ENCODE measurements around the gene MYH15.

The MYH15 gene

DNA sequence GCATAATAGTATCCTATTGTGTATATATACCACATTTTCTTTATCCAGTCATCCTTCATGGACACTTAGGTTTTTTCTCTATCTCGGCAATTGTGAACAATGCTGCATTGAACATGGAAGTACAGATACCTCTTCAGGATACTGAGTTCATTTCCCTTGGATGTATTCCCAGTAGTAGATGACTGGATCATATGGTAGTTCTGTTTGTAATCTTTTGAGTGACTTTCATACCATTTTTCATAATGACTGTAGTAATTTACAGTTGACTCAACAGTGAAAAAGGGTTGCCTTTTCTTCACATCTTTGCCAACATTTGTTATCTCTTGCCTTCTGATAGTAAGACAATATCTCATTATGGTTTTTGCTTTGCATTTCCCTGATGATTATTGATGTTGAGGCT lies 21.8 kb downstream of the MYH15 start:
- Histone ChIP-seq H3K27me3 (ENCODE audit: control insufficient read depth, insufficient read depth, low read length) (no peaks in the 10 kb centered on the region), H3K36me3 (ENCODE audit: control insufficient read depth, low read depth, low read length) (no peaks in the 10 kb centered on the region), H3K9me3 (ENCODE audit: control insufficient read depth, low read depth, low read length) (no peaks in the 10 kb centered on the region), H3K4me3 (ENCODE audit: low read length) (no peak overlapping the region), H3K27ac (ENCODE audit: low read length) (no peak overlapping the region), H3K9ac (ENCODE audit: low read length) (no peak overlapping the region), H3K4me1 (ENCODE audit: control insufficient read depth, low read depth, low read length) (peaks cover 23% of the 10 kb centered on the region)

GRCh38 chr3:108487439-108487838 lies 23.0 kb downstream of the MYH15 start:
- Histone ChIP-seq H3K36me3 (ENCODE audit: control insufficient read depth, low read depth, low read length) (no peaks in the 10 kb centered on the region), H3K27ac (ENCODE audit: low read length) (no peak overlapping the region), H3K27me3 (ENCODE audit: control insufficient read depth, insufficient read depth, low read length) (no peaks in the 10 kb centered on the region), H3K9me3 (ENCODE audit: control insufficient read depth, low read depth, low read length) (no peaks in the 10 kb centered on the region), H3K4me3 (ENCODE audit: low read length) (no peak overlapping the region), H3K4me1 (ENCODE audit: control insufficient read depth, low read depth, low read length) (peaks cover 23% of the 10 kb centered on the region), H3K9ac (ENCODE audit: low read length) (no peak overlapping the region)

DNA sequence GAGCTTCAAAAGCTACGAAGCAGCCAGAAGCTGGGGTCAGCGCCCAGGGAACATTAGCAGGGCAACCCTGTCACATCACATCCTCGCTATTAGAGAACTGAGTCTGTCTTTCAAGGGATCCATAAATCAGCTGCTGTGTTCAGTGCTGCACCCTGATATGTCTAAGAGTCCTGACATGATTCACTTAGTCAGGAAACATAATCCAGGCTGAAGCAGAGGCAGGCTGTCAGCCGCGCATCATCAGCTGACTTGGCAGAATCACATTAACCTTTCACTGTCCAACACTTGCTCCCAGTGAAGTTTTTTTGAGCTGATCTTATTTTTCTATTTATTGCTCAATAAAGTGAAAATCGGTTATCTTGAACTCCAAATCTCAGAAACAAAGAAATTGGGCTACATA lies 23.5 kb downstream of the MYH15 start:
- Histone ChIP-seq H3K4me3 (ENCODE audit: low read length) (no peak overlapping the region), H3K36me3 (ENCODE audit: control insufficient read depth, low read depth, low read length) (no peaks in the 10 kb centered on the region), H3K27ac (ENCODE audit: low read length) (no peak overlapping the region), H3K27me3 (ENCODE audit: control insufficient read depth, insufficient read depth, low read length) (no peaks in the 10 kb centered on the region), H3K9ac (ENCODE audit: low read length) (no peak overlapping the region), H3K4me1 (ENCODE audit: control insufficient read depth, low read depth, low read length) (peaks cover 23% of the 10 kb centered on the region), H3K9me3 (ENCODE audit: control insufficient read depth, low read depth, low read length) (no peaks in the 10 kb centered on the region)

- Histone ChIP-seq H3K4me3 (ENCODE audit: low read length) (no peak overlapping the region), H3K27me3 (ENCODE audit: control insufficient read depth, insufficient read depth, low read length) (no peaks in the 10 kb centered on the region), H3K27ac (ENCODE audit: low read length) (no peak overlapping the region), H3K9ac (ENCODE audit: low read length) (no peak overlapping the region), H3K9me3 (ENCODE audit: control insufficient read depth, low read depth, low read length) (no peaks in the 10 kb centered on the region), H3K4me1 (ENCODE audit: control insufficient read depth, low read depth, low read length) (peaks cover 23% of the 10 kb centered on the region), H3K36me3 (ENCODE audit: control insufficient read depth, low read depth, low read length) (no peaks in the 10 kb centered on the region)
Measured at GRCh38 chr3:108486338-108486737, 24.1 kb downstream of the MYH15 start.

GRCh38 chr3:108485146-108485545 lies 25.2 kb downstream of the MYH15 start:
- no peaks in the 10 kb centered on the region for H3K9me3 ChIP-seq (ENCODE audit: control insufficient read depth, low read depth, low read length)
- H3K27me3 ChIP-seq (ENCODE audit: control insufficient read depth, insufficient read depth, low read length): no peaks in the 10 kb centered on the region
- H3K4me3 ChIP-seq (ENCODE audit: low read length): no peak overlapping the region
- H3K36me3 ChIP-seq (ENCODE audit: control insufficient read depth, low read depth, low read length): no peaks in the 10 kb centered on the region
- H3K27ac ChIP-seq (ENCODE audit: low read length): no peak overlapping the region
- no peak overlapping the region for H3K9ac ChIP-seq (ENCODE audit: low read length)
- peaks cover 23% of the 10 kb centered on the region for H3K4me1 ChIP-seq (ENCODE audit: control insufficient read depth, low read depth, low read length)

DNA sequence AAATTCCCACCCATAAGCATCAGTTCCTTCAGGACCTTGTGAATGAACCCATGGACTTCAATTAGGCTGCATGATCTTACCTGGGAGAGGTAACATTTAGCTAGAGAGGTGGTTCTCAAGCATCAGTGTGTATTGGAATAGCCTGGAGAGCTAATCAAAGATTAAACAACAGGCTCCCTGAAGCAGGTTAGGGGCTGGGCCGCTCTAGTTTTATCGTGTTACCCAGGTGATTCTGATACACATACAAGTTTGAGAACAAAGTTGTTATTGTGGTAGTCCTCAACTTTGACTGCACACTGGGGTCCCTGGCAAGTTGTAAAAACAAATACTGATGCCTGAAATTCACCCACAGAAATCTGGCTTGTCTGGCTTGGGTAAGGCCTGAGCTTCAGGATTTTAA lies 31.2 kb downstream of the MYH15 start:
- no peak overlapping the region for H3K27ac ChIP-seq (ENCODE audit: low read length)
- H3K4me3 ChIP-seq (ENCODE audit: low read length): no peak overlapping the region
- H3K36me3 ChIP-seq (ENCODE audit: control insufficient read depth, low read depth, low read length): no peaks in the 10 kb centered on the region
- no peaks in the 10 kb centered on the region for H3K4me1 ChIP-seq (ENCODE audit: control insufficient read depth, low read depth, low read length)
- no peaks in the 10 kb centered on the region for H3K27me3 ChIP-seq (ENCODE audit: control insufficient read depth, insufficient read depth, low read length)
- H3K9ac ChIP-seq (ENCODE audit: low read length): no peak overlapping the region
- no peaks in the 10 kb centered on the region for H3K9me3 ChIP-seq (ENCODE audit: control insufficient read depth, low read depth, low read length)

- Histone ChIP-seq H3K27me3 (ENCODE audit: control insufficient read depth, insufficient read depth, low read length) (no peaks in the 10 kb centered on the region), H3K4me3 (ENCODE audit: low read length) (no peak overlapping the region), H3K9me3 (ENCODE audit: control insufficient read depth, low read depth, low read length) (no peaks in the 10 kb centered on the region), H3K36me3 (ENCODE audit: control insufficient read depth, low read depth, low read length) (no peaks in the 10 kb centered on the region), H3K4me1 (ENCODE audit: control insufficient read depth, low read depth, low read length) (peaks cover 3% of the 10 kb centered on the region), H3K9ac (ENCODE audit: low read length) (no peak overlapping the region), H3K27ac (ENCODE audit: low read length) (no peak overlapping the region)
Measured at GRCh38 chr3:108477511-108478147, 32.8 kb downstream of the MYH15 start.

DNA sequence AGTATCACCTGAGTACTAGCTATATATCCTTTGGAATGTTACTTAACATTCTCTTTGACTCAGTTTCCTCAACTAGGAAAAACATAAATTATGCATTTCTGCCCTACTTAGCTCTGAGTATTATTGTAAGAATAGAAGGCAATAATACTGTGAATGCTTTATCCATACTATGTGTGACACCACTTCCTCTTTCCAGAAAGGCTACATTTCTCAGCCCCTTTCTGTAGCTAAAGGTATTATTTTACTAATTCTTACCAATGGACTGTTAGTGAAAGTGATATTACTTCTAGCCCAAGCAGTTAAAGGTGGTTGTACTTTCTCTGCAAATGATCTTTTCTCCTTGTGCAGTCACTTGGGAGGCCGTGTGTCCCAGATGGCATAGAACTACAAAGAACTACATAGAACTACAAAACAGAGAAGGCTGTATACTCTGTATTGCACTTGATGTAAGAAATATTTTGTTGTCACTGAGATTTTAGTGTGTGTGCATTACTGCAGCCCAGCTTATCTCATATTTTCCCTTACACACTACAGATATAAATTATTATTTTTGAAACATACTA lies 35.1 kb downstream of the MYH15 start:
- Histone ChIP-seq H3K4me1 (ENCODE audit: control insufficient read depth, low read depth, low read length) (peaks cover 3% of the 10 kb centered on the region), H3K9me3 (ENCODE audit: control insufficient read depth, low read depth, low read length) (no peaks in the 10 kb centered on the region), H3K27me3 (ENCODE audit: control insufficient read depth, insufficient read depth, low read length) (no peaks in the 10 kb centered on the region), H3K4me3 (ENCODE audit: low read length) (no peak overlapping the region), H3K9ac (ENCODE audit: low read length) (no peak overlapping the region), H3K36me3 (ENCODE audit: control insufficient read depth, low read depth, low read length) (no peaks in the 10 kb centered on the region), H3K27ac (ENCODE audit: low read length) (no peak overlapping the region)

GRCh38 chr3:108474581-108474980 lies 35.8 kb downstream of the MYH15 start:
- Histone ChIP-seq H3K4me3 (ENCODE audit: low read length) (no peak overlapping the region), H3K27me3 (ENCODE audit: control insufficient read depth, insufficient read depth, low read length) (no peaks in the 10 kb centered on the region), H3K9me3 (ENCODE audit: control insufficient read depth, low read depth, low read length) (no peaks in the 10 kb centered on the region), H3K4me1 (ENCODE audit: control insufficient read depth, low read depth, low read length) (peaks cover 3% of the 10 kb centered on the region), H3K9ac (ENCODE audit: low read length) (no peak overlapping the region), H3K36me3 (ENCODE audit: control insufficient read depth, low read depth, low read length) (no peaks in the 10 kb centered on the region), H3K27ac (ENCODE audit: low read length) (no peak overlapping the region)

GRCh38 chr3:108473711-108474110 lies 36.7 kb downstream of the MYH15 start:
- H3K4me3 ChIP-seq (ENCODE audit: low read length): no peak overlapping the region
- no peaks in the 10 kb centered on the region for H3K36me3 ChIP-seq (ENCODE audit: control insufficient read depth, low read depth, low read length)
- H3K27me3 ChIP-seq (ENCODE audit: control insufficient read depth, insufficient read depth, low read length): no peaks in the 10 kb centered on the region
- no peak overlapping the region for H3K27ac ChIP-seq (ENCODE audit: low read length)
- H3K9ac ChIP-seq (ENCODE audit: low read length): no peak overlapping the region
- H3K4me1 ChIP-seq (ENCODE audit: control insufficient read depth, low read depth, low read length): peaks cover 3% of the 10 kb centered on the region
- no peaks in the 10 kb centered on the region for H3K9me3 ChIP-seq (ENCODE audit: control insufficient read depth, low read depth, low read length)

GRCh38 chr3:108472001-108472591 lies 38.3 kb downstream of the MYH15 start:
- H3K27ac ChIP-seq (ENCODE audit: low read length): no peak overlapping the region
- H3K36me3 ChIP-seq (ENCODE audit: control insufficient read depth, low read depth, low read length): no peaks in the 10 kb centered on the region
- no peak overlapping the region for H3K9ac ChIP-seq (ENCODE audit: low read length)
- H3K27me3 ChIP-seq (ENCODE audit: control insufficient read depth, insufficient read depth, low read length): no peaks in the 10 kb centered on the region
- peaks cover 3% of the 10 kb centered on the region for H3K4me1 ChIP-seq (ENCODE audit: control insufficient read depth, low read depth, low read length)
- H3K9me3 ChIP-seq (ENCODE audit: control insufficient read depth, low read depth, low read length): no peaks in the 10 kb centered on the region
- no peak overlapping the region for H3K4me3 ChIP-seq (ENCODE audit: low read length)

DNA sequence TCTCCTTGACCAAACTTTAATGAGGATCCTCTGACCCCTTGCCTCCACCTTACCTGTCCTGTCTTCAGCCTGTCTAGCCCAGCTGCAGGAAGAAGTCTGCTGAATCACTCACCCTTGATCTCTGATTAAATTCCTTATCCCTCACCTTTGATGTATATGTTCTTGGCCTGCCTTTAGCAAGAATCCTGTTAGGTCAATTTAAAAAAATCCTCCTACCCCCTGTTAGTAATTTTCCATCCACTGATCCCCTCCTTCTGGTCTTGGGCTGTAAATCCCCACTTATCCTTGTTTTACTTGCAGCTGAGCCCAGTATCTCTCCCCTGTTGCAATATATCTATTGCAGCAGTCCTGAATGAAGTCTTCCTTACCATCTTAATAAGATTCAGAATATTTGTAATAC lies 39.0 kb downstream of the MYH15 start:
- H3K27me3 ChIP-seq (ENCODE audit: control insufficient read depth, insufficient read depth, low read length): no peaks in the 10 kb centered on the region
- H3K27ac ChIP-seq (ENCODE audit: low read length): no peak overlapping the region
- H3K36me3 ChIP-seq (ENCODE audit: control insufficient read depth, low read depth, low read length): no peaks in the 10 kb centered on the region
- H3K9ac ChIP-seq (ENCODE audit: low read length): no peak overlapping the region
- no peaks in the 10 kb centered on the region for H3K9me3 ChIP-seq (ENCODE audit: control insufficient read depth, low read depth, low read length)
- peaks cover 3% of the 10 kb centered on the region for H3K4me1 ChIP-seq (ENCODE audit: control insufficient read depth, low read depth, low read length)
- no peak overlapping the region for H3K4me3 ChIP-seq (ENCODE audit: low read length)
